Left lobe of liver (tissue), 2 donors: Measurements from ENCODE around the gene ASB1. TPM values are rescaled to one million over a fixed set of nuclear protein-coding genes. Genes with fewer than 3 reads are reported as not detected.

Experiments
- ATAC-seq: fragments of 200-7000 bp; cut with Tn5 transposase; one replicate; pipeline ENCODE4 v1.9.1; 2020; ENCODE audit warnings: mild to moderate bottlenecking, moderate library complexity
- DNase-seq: peaks from one replicate; pipeline ENCODE4 v3.0.0-alpha.2; 2020; ENCODE audit warnings: low spot score
- total RNA-seq: library from RNA; stranded (reverse); gene quantifications from one replicate; pipeline ENCODE4 v1.2.1, GENCODE V29; 2021
- donor health status: DM: no; HTN: no; CAD: no; lungs with moderate emphysema.
- donor health status: DM: no; HTN: yes; CAD: no.

The ASB1 gene
- total RNA-seq, 1 donor from 2014 or later: 10.0 TPM

GRCh38 chr2:238422285-238422684 is 4.4 kb upstream of the ASB1 start:
- DNase-seq (no peak), ATAC-seq (no peak)

GRCh38 chr2:238422940-238423339 is 3.8 kb upstream of the ASB1 start:
- DNase-seq: no peak
- ATAC-seq: no peak

GRCh38 chr2:238423561-238424312 is 3.0 kb upstream of the ASB1 start:
- no peak for ATAC-seq
- DNase-seq: no peak

GRCh38 chr2:238424313-238424700 is 2.4 kb upstream of the ASB1 start:
- ATAC-seq: no peak
- no peak for DNase-seq

DNA sequence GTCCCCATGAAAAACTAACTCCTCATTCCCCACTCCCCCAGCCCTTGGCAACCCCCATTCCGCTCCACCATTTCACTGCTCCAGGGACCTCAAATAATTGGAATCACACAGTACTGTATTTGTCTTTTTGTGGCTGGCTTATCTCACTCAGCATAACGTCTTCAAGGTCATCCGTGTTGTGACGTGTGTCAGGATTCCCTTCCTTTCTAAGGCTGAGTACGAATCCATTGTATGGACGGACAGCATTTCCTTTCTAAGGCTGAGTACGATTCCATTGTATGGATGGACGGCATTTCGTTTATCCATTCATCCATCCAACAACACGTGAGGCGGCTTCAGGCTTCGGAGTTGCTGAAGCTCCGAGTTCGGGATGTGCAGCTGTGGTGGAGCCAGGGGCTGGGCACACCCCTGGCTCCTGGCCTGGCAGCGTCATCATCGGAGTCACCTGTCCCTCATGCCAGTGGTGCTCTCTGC is 1.2 kb upstream of the ASB1 start:
- DNase-seq: no peak

GRCh38 chr2:238425979-238426567 is 654 bp upstream of the ASB1 start:
- peak; percentile 12 for ATAC-seq
- DNase-seq: no peak

More for the DNA sequence above, 1.2 kb upstream of the ASB1 start:
- ATAC-seq: no peak

- no peak for ATAC-seq
- DNase-seq: no peak
Observed at GRCh38 chr2:238427435-238428162, 872 bp downstream of the ASB1 start.

GRCh38 chr2:238428866-238429265 is 2.1 kb downstream of the ASB1 start:
- no peak for ATAC-seq
- no peak for DNase-seq

DNA sequence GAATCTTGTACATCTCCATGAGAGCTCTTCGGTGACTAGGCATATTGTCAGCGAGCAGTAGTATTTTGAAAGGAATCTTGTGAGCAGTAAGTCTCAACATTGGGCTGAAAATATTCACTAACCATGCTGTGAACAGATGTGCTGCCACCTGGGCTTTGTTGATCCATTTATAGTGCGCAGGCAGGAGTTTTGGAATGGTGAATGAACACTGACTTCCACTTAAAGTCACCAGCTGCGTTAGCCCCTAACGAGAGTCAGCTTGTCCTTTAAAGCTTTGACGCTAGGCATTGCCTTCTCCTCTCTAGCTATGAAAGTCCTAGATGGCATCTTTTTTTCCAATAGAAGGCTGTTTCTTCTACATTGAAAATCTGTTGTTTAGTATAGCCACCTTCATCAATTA is 4.1 kb downstream of the ASB1 start:
- ATAC-seq: no peak
- no peak for DNase-seq

DNA sequence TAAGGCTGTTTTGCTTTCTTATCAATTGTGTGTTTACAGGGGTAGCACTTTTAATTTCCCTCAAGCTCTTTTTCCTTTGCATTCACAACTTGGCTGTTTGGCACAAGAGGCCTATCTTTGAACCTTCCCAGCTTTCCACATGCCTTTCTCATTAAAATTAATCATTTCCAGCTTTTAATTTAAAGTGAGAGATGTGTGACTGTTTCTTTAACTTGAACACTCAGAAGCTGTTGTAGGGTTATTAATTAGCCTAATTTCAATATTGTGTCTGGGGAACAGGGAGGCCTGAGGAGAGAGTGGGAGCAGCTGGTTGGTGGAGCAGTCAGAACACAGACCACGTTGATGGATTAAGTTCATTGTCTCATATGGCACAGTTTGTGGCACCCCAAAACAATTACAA is 4.7 kb downstream of the ASB1 start:
- DNase-seq (no peak), ATAC-seq (no peak)

- no peak for ATAC-seq
Observed at GRCh38 chr2:238433300-238433915, 6.7 kb downstream of the ASB1 start.

GRCh38 chr2:238433941-238434845 is 7.5 kb downstream of the ASB1 start:
- DNase-seq (no peak), ATAC-seq (no peak)

More at GRCh38 chr2:238433300-238433915, 6.7 kb downstream of the ASB1 start:
- no peak for DNase-seq

DNA sequence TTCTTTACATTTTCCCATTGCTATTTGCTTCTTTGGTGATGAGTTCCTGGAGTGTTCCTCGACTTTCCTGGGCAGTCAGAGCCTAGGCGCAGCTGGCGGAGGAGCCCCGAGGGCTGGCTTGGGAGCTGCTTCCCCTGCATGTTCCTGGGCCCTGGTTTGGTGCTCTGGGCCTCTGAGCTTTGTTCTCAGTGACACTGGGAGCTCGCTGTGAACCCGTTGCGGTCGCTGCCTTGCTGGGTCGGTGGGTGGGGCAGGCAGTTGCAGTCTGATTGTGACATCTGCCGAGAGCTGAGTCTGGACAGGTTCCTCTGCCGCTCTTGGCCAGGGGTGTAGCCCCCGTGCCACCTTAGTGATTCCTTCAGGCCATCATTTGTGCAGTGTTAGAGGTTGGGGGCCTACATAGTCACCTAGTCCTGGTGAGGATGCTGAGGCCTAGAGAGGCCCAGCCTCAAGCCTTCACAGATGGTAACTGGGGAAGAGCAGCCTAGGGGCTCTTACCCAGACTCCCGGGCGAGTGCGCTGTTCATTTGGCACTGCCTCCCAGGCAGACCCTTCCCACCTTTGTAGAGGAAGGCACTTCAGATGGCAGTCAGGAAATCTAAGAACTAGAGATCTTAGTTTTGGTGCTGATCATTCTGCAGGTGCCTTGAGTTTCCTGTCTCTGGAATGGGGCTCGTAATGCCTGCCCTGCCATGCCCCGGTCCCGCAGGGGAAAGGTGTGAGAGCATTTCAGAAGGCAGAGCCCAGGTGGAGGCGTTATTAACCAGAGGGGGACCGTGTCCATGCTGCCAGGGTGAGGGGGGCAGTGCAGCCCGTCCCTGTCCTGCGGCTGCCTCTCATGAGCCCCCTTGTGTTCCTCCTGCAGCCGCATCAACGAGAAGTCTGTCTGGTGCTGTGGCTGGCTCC is 8.4 kb downstream of the ASB1 start:
- ATAC-seq (no peak), DNase-seq (no peak)

DNA sequence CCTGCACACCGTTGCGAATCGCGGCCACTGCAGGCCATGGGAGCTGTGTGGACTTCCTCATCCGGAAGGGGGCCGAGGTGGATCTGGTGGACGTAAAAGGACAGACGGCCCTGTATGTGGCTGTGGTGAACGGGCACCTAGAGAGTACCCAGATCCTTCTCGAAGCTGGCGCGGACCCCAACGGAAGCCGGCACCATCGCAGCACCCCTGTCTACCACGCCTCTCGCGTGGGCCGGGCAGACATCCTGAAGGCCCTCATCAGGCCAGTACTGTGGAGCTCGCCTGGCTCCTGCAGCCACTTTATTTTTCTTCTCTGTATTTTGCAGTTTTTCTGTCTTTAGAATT is 9.0 kb downstream of the ASB1 start:
- DNase-seq: no peak

GRCh38 chr2:238438856-238439849 is 12.4 kb downstream of the ASB1 start:
- ATAC-seq: peak; percentile 75
- DNase-seq: peak; percentile 63

More for the DNA sequence above, 9.0 kb downstream of the ASB1 start:
- no peak for ATAC-seq

DNA sequence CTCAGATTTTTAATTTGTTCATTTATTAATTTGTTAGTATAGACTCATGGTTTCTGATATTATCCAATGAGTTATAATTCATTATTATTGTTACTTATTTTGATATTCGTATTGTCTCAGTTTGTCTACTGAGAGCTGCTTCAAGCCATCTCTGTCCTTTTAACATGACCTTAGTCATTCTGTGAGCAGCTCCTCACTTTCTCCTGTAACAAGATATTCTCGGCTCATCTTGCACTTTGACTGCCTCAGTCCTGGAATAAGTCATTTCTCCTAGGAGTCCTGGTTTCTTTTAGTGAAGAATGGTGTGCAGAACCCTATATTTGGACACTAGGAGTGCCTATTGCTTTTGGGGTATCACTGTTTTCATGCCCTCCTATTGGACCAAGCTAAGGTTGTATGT is 13.2 kb downstream of the ASB1 start:
- DNase-seq: no peak
- no peak for ATAC-seq

DNA sequence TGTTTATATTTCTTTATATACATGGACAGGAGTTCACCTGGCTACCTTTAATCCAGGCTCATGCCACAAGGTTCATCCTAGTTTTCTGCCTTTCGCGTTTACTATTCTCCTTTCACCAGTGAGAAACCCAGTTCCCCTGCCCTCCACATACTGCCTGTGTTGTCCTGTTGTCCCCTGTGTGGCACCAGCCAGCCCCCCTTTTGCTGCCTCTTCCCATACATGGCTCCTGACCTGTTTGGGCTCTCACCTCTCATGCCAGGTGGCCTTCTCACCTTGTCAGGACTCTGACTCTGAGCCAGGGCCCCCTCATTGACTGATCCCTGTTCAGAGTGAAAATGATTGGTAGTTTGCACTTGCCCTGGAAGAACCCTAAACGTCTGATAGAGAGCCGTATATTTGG is 13.6 kb downstream of the ASB1 start:
- ATAC-seq (no peak), DNase-seq (no peak)

- ATAC-seq (no peak), DNase-seq (no peak)
Observed at GRCh38 chr2:238440767-238441166, 14.0 kb downstream of the ASB1 start.
